GM12878 (cell line): Measurements from ENCODE around the gene GPRC5C. TPM values are rescaled to one million over a fixed set of nuclear protein-coding genes. Genes with fewer than 3 reads are reported as not detected.

Experiments used
- ATAC-seq: fragments of 200-7000 bp; cut with Tn5 transposase; 3 replicates; pipeline ENCODE4 v1.9.1; 2020; ENCODE audit warnings: mild to moderate bottlenecking, moderate library complexity
- BruUV-seq: library from RNA; stranded (reverse); fragments of 400-500 nt; replicated peaks from 2 replicates; lab custom pipeline; 2021; lab: Mats Ljungman, UMichigan
- CTCF ChIA-PET: fragments of 300-600 bp; sonication (Branson Sonifier 250); formaldehyde crosslinking; extraction: SDS; loops from one replicate; lab custom pipeline; 2021; ENCODE audit warnings: inconsistent platforms; lab: Yijun Ruan, JAX
- POLR2A ChIA-PET: fragments of 350-600 bp; formaldehyde crosslinking; extraction: SDS; loops from one replicate; lab custom pipeline; 2021; ENCODE audit warnings: inconsistent platforms; lab: Charles Lee
- RAD21 ChIA-PET: fragments of 300-600 bp; sonication (Branson Sonifier 250); formaldehyde crosslinking; loops from one replicate; lab custom pipeline; 2023; ENCODE audit warnings: antibody characterized with exemption; ENCODE audit not compliant: unreplicated experiment; lab: Charles Lee
- SMC1A ChIA-PET: fragments of 300-600 bp; sonication (Branson Sonifier 250); formaldehyde crosslinking; loops from one replicate; lab custom pipeline; 2023; ENCODE audit not compliant: unreplicated experiment, uncharacterized antibody; lab: Charles Lee
- DNase-seq: peaks from one replicate; pipeline ENCODE4 v3.0.0-alpha.2; 2011; ENCODE audit warnings: low read depth, low spot score
- FAIRE-seq: peaks from 3 replicates; lab custom pipeline; 2011; peaks lifted over from hg19 to GRCh38; lab: Jason Lieb, UNC
- H2AFZ ChIP-seq: 2 replicates; pipeline ENCODE4 v1.6.0; 2011; ENCODE audit warnings: low read depth, low read length, control low read depth; ENCODE audit not compliant: control insufficient read depth
- H3K27ac ChIP-seq: 2 replicates; pipeline ENCODE4 v1.5.1; 2011; ENCODE audit warnings: control low read depth; ENCODE audit not compliant: control insufficient read depth, insufficient read depth
- H3K27me3 ChIP-seq, 2 experiments: replicated peaks in 1 of 2; 2 replicates each; pipeline versions ENCODE4 v1.6.0 to v1.6.1; 2011; ENCODE audit warnings: low read length in 1 of 2; ENCODE audit not compliant: control insufficient read depth in 2 of 2, insufficient read depth in 2 of 2
- H3K36me3 ChIP-seq, 2 experiments: 2 replicates each; pipeline ENCODE4 v1.5.1; 2011; ENCODE audit warnings: low read length in 1 of 2; ENCODE audit not compliant: control insufficient read depth in 2 of 2, insufficient read depth in 2 of 2
- H3K4me1 ChIP-seq: 2 replicates; pipeline ENCODE4 v1.6.1; 2011; ENCODE audit warnings: mild to moderate bottlenecking, low read length, moderate library complexity, mixed read lengths; ENCODE audit not compliant: control insufficient read depth, insufficient read depth
- H3K4me2 ChIP-seq: 2 replicates; pipeline ENCODE4 v1.6.0; 2011; ENCODE audit warnings: control low read depth; ENCODE audit not compliant: control insufficient read depth, insufficient read depth
- H3K4me3 ChIP-seq: fragments of 200-600 bp; sonication (generic); 2 replicates; pipeline ENCODE4 v1.5.1; 2016
- H3K79me2 ChIP-seq: 2 replicates; pipeline ENCODE4 v1.6.0; 2011; ENCODE audit warnings: low read length; ENCODE audit not compliant: control insufficient read depth, insufficient read depth
- H3K9ac ChIP-seq: 2 replicates; pipeline ENCODE4 v1.8.0; 2011; ENCODE audit warnings: low read length, control low read depth, mixed read lengths; ENCODE audit not compliant: control insufficient read depth, insufficient read depth
- H3K9me3 ChIP-seq: replicated peaks from 3 replicates; pipeline ENCODE4 v1.5.1; 2011; ENCODE audit warnings: mild to moderate bottlenecking, low read length; ENCODE audit not compliant: control insufficient read depth, insufficient read depth
- H4K20me1 ChIP-seq: 2 replicates; pipeline ENCODE4 v1.6.0; 2011; ENCODE audit not compliant: control insufficient read depth, insufficient read depth
- E4F1 ChIP-seq: fragments of 450-650 bp; IDR thresholded peaks from 2 replicates; pipeline ENCODE4 v1.6.1; 2018; ENCODE audit warnings: borderline replicate concordance, mild to moderate bottlenecking; ENCODE audit not compliant: partially characterized antibody
- EZH2 ChIP-seq: IDR thresholded peaks from 2 replicates; pipeline ENCODE4 v1.6.1; 2012; ENCODE audit warnings: low read depth, mild to moderate bottlenecking, control low read depth, inconsistent platforms, low read length, borderline replicate concordance; ENCODE audit not compliant: control insufficient read depth
- GABPA ChIP-seq: IDR thresholded peaks from 2 replicates; pipeline ENCODE4 v1.6.1; 2014; ENCODE audit warnings: antibody characterized with exemption, low read depth, mild to moderate bottlenecking, inconsistent platforms
- JUNB ChIP-seq: IDR thresholded peaks from 2 replicates; pipeline ENCODE4 v1.6.1; 2016; ENCODE audit warnings: antibody characterized with exemption, mild to moderate bottlenecking
- KLF5 ChIP-seq: fragments of 450-650 bp; IDR thresholded peaks from 2 replicates; pipeline ENCODE4 v1.6.1; 2014; ENCODE audit warnings: mild to moderate bottlenecking; ENCODE audit not compliant: partially characterized antibody
- MYC ChIP-seq: IDR thresholded peaks from 2 replicates; pipeline ENCODE4 v1.6.1; 2011; ENCODE audit warnings: mild to moderate bottlenecking, low read length, moderate library complexity, inconsistent platforms; ENCODE audit not compliant: insufficient read depth, insufficient replicate concordance, insufficient read length, severe bottlenecking
- PKNOX1 ChIP-seq: fragments of 450-650 bp; IDR thresholded peaks from 2 replicates; pipeline ENCODE4 v1.6.1; 2016; ENCODE audit warnings: mild to moderate bottlenecking
- RB1 ChIP-seq: fragments of 450-650 bp; formaldehyde crosslinking; IDR thresholded peaks from 2 replicates; pipeline ENCODE4 v1.6.1; 2017; ENCODE audit warnings: mild to moderate bottlenecking, borderline replicate concordance
- RBBP5 ChIP-seq: fragments of 200-600 bp; sonication (generic); conservative IDR thresholded peaks from 2 replicates; pipeline ENCODE4 v1.6.1; 2016
- SMAD1 ChIP-seq: fragments of 450-650 bp; IDR thresholded peaks from 2 replicates; pipeline ENCODE4 v1.6.1; 2018; ENCODE audit warnings: mild to moderate bottlenecking, low read depth; ENCODE audit not compliant: partially characterized antibody
- TCF3 ChIP-seq: IDR thresholded peaks from 2 replicates; pipeline ENCODE4 v1.6.1; 2012; ENCODE audit warnings: low read depth, mild to moderate bottlenecking, low read length, borderline replicate concordance; ENCODE audit not compliant: insufficient read depth
- ZBED1 ChIP-seq: IDR thresholded peaks from 2 replicates; pipeline ENCODE4 v1.6.1; 2016; ENCODE audit warnings: borderline replicate concordance
- ZNF207 ChIP-seq: fragments of 450-650 bp; IDR thresholded peaks from 2 replicates; pipeline ENCODE4 v1.6.1; 2014; ENCODE audit warnings: antibody characterized with exemption, mild to moderate bottlenecking, borderline replicate concordance
- ZSCAN29 ChIP-seq: fragments of 450-650 bp; IDR thresholded peaks from 2 replicates; pipeline ENCODE4 v1.6.1; 2017; ENCODE audit warnings: mild to moderate bottlenecking, moderate library complexity
- WGBS: methylation state at CpG from one replicate; pipeline ENCODE4 v1.1.6; 2016; ENCODE audit warnings: low lambda C conversion rate; ENCODE audit not compliant: insufficient replicate concordance, insufficient coverage; ENCODE audit errors: missing lambda C conversion rate; 5-methylcytosine and 5-hydroxymethylcytosine counted together
- in situ Hi-C: fragments of 300-500 bp; cut with MboI; formaldehyde crosslinking; loops from 9 replicates; pipeline ENCODE4 v1.14.3; 2018; ENCODE audit warnings: mixed read lengths
- intact Hi-C: fragments of 100-400 bp; cut with micrococcal nuclease; formaldehyde crosslinking; loops from one replicate; pipeline ENCODE4 v1.14.2; 2022; ENCODE audit not compliant: unreplicated experiment
- polyA plus RNA-seq, 11 experiments: library from polyadenylated mRNA; depleted of rRNA in 4 of 11; unstranded in 6 of 11; stranded (reverse) in 5 of 11; fragments of >200 nt; fragmentation: Nextera tagmentation in 4 of 11; fragmentation: Illumina TruSeq in 1 of 11; extraction: Ambion mirVana in 4 of 11; extraction: Trizol in 1 of 11; gene quantifications; 1 replicate in 1 of 11; 2 replicates in 10 of 11; pipeline versions ENCODE4 v1.2.1 to v1.2.3, GENCODE V29; 2011 to 2016; ENCODE audit warnings: inconsistent platforms in 2 of 11, missing spikeins in 2 of 11, low read depth in 1 of 11
- total RNA-seq, 4 experiments: library from RNA; depleted of rRNA in 3 of 4; stranded (reverse); fragments of >200 nt in 3 of 4; fragmentation: Illumina TruSeq in 1 of 4; extraction: Trizol in 1 of 4; gene quantifications; 2 replicates each; pipeline versions ENCODE4 v1.2.1 to v1.2.3, GENCODE V29; 2013 to 2021
- TF ChIP-seq, protein P1 (sequence below): fragments of 450-650 bp; IDR thresholded peaks from 2 replicates; pipeline ENCODE4 v1.6.1; 2017; ENCODE audit warnings: mild to moderate bottlenecking, moderate library complexity

GPRC5C gene
- total and polyA plus RNA-seq, 10 of the 15 experiments (the other 5 are each of a cell fraction or from before 2014, with no cell fraction given) = 0.04 to 1.3 (median 0.36) TPM; not detected in 2

DNA sequence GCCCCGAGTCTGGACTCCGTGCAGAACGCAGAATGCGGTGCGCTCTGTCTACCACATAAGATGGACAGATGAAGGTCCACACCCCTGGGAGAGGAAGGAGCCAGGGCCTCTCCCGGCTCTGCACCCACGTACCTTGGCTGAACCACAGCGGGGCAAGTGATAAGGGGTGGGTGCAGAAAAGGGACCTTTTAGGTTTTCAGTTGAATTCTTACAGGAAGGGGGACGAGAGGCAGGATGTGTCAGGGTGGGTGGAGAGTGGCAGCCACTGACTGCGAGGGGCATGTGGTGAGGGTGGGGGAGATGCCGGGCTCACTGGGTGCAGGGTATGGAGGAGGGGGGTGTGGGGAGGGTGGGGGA lies 34.9 kb downstream of the GPRC5C start:
- ATAC-seq = peak; percentile 22
- DNase-seq = no peak
- H2AFZ ChIP-seq = no peak overlapping the region
- no peaks in the 10 kb centered on the region for H3K9me3 ChIP-seq
- ChIA-PET CTCF (interaction anchor here (0.6 to 1.3 kb wide), 3 partner anchors 10 to 1235 kb away, joined by 4 to 7 read pairs (median 4); partner anchors contain the start of gene GPR142), SMC1A (interaction anchor here (1.0 to 1.4 kb wide), 3 partner anchors 12 to 66 kb away, joined by 3 to 4 read pairs (median 3); no protein-coding TSS in a partner anchor), POLR2A (interaction anchor here (0.9 to 2.6 kb wide), 2 partner anchors 12 to 187 kb away, joined by 3 to 13 read pairs; no protein-coding TSS in a partner anchor), RAD21 (interaction anchor here (1.0 to 2.4 kb wide), 6 partner anchors 11 to 170 kb away, joined by 3 to 7 read pairs (median 4); partner anchors contain the start of gene CD300LB)
- no TSS peak for BruUV-seq
- H3K79me2 ChIP-seq = peaks cover 70% of the 10 kb centered on the region
- H3K27ac ChIP-seq = peak overlapping the region; percentile 85
- intact Hi-C loops = no loop called here
- peaks cover 3 to 6% of the 10 kb centered on the region in 2 experiments; a peak in 3 of 4 replicates for H3K36me3 ChIP-seq
- peak overlapping the region; percentile 92 for H3K4me3 ChIP-seq
- no peaks in the 10 kb centered on the region for H3K27me3 ChIP-seq
- H4K20me1 ChIP-seq = peaks cover 2% of the 10 kb centered on the region; the same call in 1 of the 2 replicates
- FAIRE-seq = no peak
- in situ Hi-C loops = no loop called here
- peak overlapping the region; percentile 57 for H3K4me2 ChIP-seq
- under 1% methylated on average over 11 of the region's 11 CpGs for WGBS
- peaks cover 37% of the 10 kb centered on the region for H3K4me1 ChIP-seq
- H3K9ac ChIP-seq = peak overlapping the region; percentile 89
- TF ChIP-seq, protein P1, sequence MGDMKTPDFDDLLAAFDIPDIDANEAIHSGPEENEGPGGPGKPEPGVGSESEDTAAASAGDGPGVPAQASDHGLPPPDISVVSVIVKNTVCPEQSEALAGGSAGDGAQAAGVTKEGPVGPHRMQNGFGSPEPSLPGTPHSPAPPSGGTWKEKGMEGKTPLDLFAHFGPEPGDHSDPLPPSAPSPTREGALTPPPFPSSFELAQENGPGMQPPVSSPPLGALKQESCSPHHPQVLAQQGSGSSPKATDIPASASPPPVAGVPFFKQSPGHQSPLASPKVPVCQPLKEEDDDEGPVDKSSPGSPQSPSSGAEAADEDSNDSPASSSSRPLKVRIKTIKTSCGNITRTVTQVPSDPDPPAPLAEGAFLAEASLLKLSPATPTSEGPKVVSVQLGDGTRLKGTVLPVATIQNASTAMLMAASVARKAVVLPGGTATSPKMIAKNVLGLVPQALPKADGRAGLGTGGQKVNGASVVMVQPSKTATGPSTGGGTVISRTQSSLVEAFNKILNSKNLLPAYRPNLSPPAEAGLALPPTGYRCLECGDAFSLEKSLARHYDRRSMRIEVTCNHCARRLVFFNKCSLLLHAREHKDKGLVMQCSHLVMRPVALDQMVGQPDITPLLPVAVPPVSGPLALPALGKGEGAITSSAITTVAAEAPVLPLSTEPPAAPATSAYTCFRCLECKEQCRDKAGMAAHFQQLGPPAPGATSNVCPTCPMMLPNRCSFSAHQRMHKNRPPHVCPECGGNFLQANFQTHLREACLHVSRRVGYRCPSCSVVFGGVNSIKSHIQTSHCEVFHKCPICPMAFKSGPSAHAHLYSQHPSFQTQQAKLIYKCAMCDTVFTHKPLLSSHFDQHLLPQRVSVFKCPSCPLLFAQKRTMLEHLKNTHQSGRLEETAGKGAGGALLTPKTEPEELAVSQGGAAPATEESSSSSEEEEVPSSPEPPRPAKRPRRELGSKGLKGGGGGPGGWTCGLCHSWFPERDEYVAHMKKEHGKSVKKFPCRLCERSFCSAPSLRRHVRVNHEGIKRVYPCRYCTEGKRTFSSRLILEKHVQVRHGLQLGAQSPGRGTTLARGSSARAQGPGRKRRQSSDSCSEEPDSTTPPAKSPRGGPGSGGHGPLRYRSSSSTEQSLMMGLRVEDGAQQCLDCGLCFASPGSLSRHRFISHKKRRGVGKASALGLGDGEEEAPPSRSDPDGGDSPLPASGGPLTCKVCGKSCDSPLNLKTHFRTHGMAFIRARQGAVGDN = no peak
- 0 out of 2 replicates have a peak, but pooled peaks have one; percentile 32 for TF ChIP-seq ZNF207
- TF ChIP-seq E4F1 = no peak
- TF ChIP-seq KLF5 = no peak
- TF ChIP-seq TCF3 = no peak
- no peak for TF ChIP-seq GABPA
- no peak for TF ChIP-seq JUNB
- TF ChIP-seq RBBP5 = no peak
- TF ChIP-seq EZH2 = no peak
- TF ChIP-seq MYC = no peak
- no peak for TF ChIP-seq RB1
- TF ChIP-seq ZBED1 = no peak
- peak; percentile 26 for TF ChIP-seq SMAD1
- TF ChIP-seq ZSCAN29 = no peak
- peak; percentile 50 for TF ChIP-seq PKNOX1
